ENCODE data around the gene RPS19BP1.
"Not testable (repeated sequence)": the region's sequence is repeated elsewhere in the genome, so short reads cannot be mapped to it uniquely, and the experiment has no call there.

Gene RPS19BP1

DNA sequence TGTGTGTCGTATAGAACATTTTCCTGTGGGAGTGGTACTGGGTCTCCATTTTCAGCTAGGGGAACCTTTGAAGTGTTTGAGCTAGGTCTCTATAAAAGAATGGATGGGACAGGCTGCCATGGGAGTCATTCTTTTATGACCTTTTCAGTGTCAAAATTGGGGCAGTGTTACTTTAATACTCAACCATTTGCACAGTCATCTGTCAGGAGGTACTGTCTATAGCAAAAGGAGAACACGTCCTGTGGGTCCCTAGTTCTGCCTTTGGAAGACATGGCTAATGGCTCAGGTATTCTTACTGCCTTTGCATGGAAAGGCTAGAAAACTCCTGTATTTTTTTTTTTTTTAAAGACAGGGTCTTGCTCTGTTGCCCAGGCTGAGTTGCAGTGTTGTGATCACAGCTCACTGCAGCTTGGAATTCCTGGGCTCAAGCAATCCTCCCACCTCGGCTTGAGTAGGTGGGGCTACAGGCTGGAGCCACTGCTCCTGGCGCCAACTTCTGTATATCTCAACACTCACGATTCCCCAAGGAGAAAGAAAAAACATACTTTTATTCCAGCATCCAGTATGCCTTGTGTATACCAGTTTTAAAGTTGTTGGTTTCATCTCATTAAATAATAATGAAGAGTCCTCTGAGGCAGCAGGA lies 14.3 kb downstream of the RPS19BP1 start:
- no peak overlapping the region for H3K4me3 ChIP-seq
- peak overlapping the region in 9 of 21 experiments; percentile 97 to 100 (median 99) for H3K27ac ChIP-seq

- H3K27ac ChIP-seq = no peak overlapping the region
Measured at GRCh38 chr22:39517470-39517869, 15.1 kb downstream of the RPS19BP1 start.

GRCh38 chr22:39515266-39516050 lies 17.1 kb downstream of the RPS19BP1 start:
- H3K4me3 ChIP-seq = no peak overlapping the region
- no peak overlapping the region for H3K27ac ChIP-seq

More at GRCh38 chr22:39517470-39517869, 15.1 kb downstream of the RPS19BP1 start:
- no peak overlapping the region for H3K4me3 ChIP-seq

GRCh38 chr22:39514373-39514973 lies 18.1 kb downstream of the RPS19BP1 start:
- no peak overlapping the region for H3K27ac ChIP-seq
- no peak overlapping the region for H3K4me3 ChIP-seq

- Histone ChIP-seq H3K27ac (no peak overlapping the region), H3K4me3 (no peak overlapping the region)
Measured at GRCh38 chr22:39513791-39514190, 18.8 kb downstream of the RPS19BP1 start.

GRCh38 chr22:39512026-39512425 lies 20.5 kb downstream of the RPS19BP1 start:
- Histone ChIP-seq H3K27ac (no peak overlapping the region), H3K4me3 (no peak overlapping the region)

- Histone ChIP-seq H3K4me3 (no peak overlapping the region), H3K27ac (no peak overlapping the region)
Measured at GRCh38 chr22:39511226-39511625, 21.3 kb downstream of the RPS19BP1 start.

DNA sequence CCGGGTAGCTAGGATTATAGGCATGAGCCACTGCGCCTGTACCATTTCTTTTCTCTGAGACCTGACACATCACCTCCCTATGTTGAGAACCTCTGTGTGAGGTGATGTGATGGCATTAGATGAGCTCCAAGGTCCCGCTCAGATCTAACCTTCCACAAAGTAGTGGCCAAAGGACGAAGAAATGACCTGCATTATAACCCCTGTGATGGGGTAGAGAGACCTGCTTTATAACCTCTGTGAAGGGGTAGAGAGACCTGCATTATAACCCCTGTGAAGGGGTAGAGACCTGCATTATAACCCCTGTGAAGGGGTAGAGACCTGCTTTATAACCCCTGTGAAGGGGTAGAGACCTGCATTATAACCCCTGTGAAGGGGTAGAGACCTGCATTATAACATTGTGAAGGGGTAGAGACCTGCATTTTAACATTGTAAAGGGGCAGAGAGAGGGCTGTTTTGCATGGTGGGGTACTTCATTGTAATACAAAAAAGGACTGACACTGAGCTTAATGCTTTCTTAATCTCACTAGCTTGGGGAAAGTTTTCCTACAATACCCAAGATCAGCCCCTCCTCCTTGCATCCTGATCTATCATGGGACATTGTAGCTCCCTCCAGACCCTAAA lies 21.9 kb downstream of the RPS19BP1 start:
- H3K4me3 ChIP-seq = no peak overlapping the region
- H3K27ac ChIP-seq = no peak overlapping the region

DNA sequence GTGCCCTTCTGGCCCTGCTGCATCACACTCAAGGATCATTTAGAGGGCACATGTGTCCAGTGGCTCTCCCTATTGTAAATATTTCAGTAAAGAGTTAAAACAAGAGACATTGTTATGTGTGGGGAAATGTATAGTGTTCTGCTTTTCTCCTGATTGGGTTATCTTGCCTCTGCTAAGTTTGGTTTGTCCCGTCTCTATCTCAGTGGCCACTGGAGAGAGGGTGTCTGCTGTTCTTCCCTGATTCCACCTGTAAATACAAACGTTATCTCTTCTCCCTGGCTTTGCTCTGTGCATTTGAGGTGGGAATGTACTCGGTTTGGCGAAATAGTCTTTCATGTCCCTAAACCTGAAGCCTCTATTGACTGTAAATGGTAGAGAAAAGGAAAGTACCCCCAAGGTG lies 24.2 kb downstream of the RPS19BP1 start:
- H3K4me3 ChIP-seq = no peak overlapping the region
- H3K27ac ChIP-seq = no peak overlapping the region

DNA sequence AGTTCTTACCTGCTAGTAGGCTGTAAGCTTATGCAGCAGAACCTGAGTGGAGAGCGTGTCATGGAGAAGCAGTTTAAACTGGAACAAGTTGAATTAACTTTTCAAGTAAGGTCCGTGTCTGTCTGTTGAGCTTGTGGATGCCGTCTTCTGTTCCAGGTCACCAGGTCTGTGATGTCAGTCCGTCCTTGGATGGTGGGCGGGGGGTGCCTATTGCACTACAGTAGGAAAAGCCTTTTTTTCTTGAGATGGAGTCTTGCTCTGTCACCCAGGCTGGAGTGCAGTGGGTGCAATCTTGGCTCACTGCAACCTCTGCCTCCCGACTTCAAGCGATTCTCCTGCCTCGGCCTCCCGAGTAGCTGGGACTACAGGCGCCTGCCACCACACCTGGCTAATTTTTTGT lies 25.5 kb downstream of the RPS19BP1 start:
- not testable (repeated sequence) for H3K27ac ChIP-seq, H3K4me3 ChIP-seq

- Histone ChIP-seq H3K4me3 (no peak overlapping the region), H3K27ac (no peak overlapping the region)
Measured at GRCh38 chr22:39504071-39504470, 28.5 kb downstream of the RPS19BP1 start.

DNA sequence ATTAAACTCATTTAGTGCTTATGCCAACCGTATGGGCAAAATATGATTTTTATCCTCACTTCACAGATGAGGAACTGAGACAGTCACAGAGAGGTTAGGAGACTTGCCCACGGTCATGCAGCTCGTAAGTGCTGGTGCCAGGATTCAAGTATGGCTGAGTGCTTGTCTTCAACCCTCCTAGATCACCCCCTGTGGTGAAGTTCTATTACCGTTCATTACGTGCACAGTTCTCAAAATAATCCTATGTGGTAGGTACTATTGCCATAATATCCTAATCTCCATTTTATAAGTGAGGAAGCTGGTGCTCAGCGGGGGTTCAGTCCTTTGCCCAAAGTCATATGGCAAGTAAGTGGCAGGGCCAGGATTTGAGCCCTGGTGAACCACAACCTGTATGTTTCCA lies 28.9 kb downstream of the RPS19BP1 start:
- peak overlapping the region in 1 of 7 experiments; percentile 80 for H3K4me3 ChIP-seq
- peak overlapping the region in 2 of 21 experiments; percentile 87 for H3K27ac ChIP-seq

DNA sequence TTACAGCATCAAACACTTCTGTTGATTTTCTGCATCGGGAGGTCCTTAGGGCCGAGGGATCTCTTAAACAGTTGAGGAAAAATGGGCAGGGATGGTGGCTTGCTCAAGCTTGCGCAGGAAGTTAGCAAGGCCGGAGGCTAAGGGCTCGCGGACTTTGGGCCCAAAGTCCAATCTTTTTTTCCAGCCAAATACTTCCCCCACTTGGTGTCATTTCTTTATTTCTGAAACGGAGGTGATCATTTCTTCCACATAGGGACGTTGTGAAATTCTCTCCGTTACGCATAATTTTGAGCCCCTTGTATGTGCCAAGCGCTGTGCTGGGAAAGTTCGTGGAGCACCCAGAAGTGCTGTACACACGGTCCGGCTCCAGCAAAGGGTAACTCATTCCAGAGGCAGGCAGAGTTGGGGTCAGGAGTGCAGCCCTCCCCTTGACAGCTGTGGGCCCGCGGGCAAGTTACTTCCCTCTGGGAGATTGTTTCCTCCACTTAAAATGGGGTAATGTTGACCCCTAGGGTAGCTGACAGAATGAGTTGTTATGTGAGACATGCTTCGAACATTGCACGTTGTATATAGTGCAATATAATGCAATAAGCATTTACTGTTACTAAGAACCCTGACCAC lies 29.6 kb downstream of the RPS19BP1 start:
- H3K27ac ChIP-seq = peak overlapping the region in 20 of 21 experiments; percentile 49 to 90 (median 86)
- H3K4me3 ChIP-seq = peak overlapping the region; percentile 80 to 100 (median 97)

DNA sequence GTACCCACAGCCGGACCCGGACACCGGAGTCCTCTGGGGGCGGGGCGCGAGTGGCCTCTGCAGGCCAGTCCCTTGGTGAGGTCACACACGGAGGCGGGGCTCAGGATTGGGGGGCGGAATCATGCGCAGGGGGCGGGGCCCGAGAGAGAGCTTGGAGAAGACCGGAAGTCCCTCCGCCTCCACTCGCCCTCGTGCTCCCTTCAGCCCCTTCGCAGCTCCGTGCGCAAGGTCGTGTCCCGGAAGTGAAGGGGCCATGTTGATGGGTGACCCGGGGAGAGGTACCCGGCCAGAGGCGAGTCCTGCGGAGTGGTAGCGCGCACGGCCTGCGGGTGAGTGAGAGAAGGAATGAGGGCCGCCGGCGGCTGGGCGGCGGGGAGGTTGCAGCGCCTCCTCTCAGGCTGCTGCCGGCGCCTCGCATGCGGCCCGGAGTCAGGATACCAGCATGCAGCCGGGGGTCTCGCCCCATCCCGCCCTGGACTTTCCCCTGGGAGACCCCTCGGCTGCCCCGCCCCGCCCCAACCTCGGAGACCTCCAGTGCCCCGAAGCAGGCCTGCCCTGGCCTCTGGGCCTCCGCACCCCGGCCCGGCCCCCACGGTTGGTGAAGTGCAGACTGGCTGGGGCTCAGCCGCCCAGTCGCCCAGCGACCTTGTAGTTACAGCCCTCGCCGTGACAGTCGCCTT lies 30.3 kb downstream of the RPS19BP1 start, which contains the start of gene MIEF1:
MIEF1 (plus strand) TSS at position 182 of the 680 bp plus-strand sequence. CDS start 9,005 bp downstream, outside the sequence.
- Histone ChIP-seq H3K4me3 (peak within 1 kb of the TSS; percentile 80 to 100 (median 97)), H3K27ac (peak within 1 kb of the TSS in 20 of 21 experiments; percentile 61 to 90 (median 86))

GRCh38 chr22:39501644-39502108 lies 30.9 kb downstream of the RPS19BP1 start:
- H3K27ac ChIP-seq = peak overlapping the region in 20 of 21 experiments; percentile 61 to 90 (median 86)
- peak overlapping the region; percentile 80 to 100 (median 97) for H3K4me3 ChIP-seq

GRCh38 chr22:39500101-39500500 lies 32.4 kb downstream of the RPS19BP1 start:
- Histone ChIP-seq H3K27ac (peak overlapping the region in 4 of 21 experiments; percentile 46 to 88 (median 86)), H3K4me3 (no peak overlapping the region)

GRCh38 chr22:39498802-39499201 lies 33.7 kb downstream of the RPS19BP1 start:
- no peak overlapping the region for H3K4me3 ChIP-seq
- peak overlapping the region in 9 of 21 experiments; percentile 9 to 64 (median 45) for H3K27ac ChIP-seq

DNA sequence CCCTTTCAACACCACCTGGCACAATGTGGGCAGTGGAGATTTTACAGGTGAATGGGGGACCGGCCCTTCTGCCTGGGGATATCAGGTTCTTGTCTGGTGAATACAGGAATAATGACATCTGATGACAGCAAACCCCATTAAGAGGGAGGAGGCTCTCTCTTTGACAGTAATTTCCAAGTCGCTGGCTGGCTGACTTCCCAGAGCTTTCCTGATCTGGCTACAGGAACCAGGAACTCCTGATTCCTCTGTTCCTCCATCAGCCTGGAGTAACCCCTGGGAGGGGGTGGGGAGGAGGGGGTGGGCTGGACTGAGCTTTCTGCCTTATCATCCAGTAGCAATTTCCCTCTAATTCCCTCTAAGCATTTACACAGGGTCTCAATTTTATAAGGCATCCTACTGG lies 34.2 kb downstream of the RPS19BP1 start:
- Histone ChIP-seq H3K4me3 (no peak overlapping the region), H3K27ac (peak overlapping the region in 9 of 21 experiments; percentile 9 to 64 (median 45))

DNA sequence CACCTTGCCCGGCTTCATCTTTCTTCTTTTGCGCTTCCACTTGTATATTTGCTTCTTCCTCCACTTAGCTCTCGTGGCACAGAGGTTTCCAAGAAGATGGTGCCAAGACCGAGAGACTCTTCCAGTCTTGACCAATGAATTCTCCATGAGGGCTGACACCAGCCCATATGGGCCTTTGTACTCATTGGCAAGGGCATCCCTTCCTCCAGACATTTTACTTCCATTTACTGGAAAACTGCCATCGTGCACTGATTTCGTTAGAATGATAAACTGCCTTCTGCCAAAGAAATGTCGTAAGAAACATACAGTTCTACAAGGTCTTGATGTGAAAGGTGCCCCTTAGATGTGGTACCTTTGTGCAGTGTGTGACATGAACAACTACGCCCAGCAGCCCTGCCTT lies 35.1 kb downstream of the RPS19BP1 start:
- H3K27ac ChIP-seq = peak overlapping the region in 1 of 21 experiments; percentile 1
- H3K4me3 ChIP-seq = no peak overlapping the region

All from skin epidermis (tissue), 12 donors.